SU-DHL-6 (cell line): ENCODE data around the gene ACAP3.

Experiments
- H2AFZ ChIP-seq: fragments of 200-600 bp; sonication (generic); 2 replicates; pipeline ENCODE4 v1.6.1; 2014; ENCODE audit warnings: low read depth, mild to moderate bottlenecking, moderate library complexity, mixed read lengths, antibody characterized with exemption, low read length; ENCODE audit not compliant: severe bottlenecking
- H3F3A ChIP-seq: fragments of 200-600 bp; shearing (Covaris generic); 2 replicates; pipeline ENCODE4 v1.6.0; 2016; ENCODE audit warnings: antibody characterized with exemption, mild to moderate bottlenecking; ENCODE audit not compliant: insufficient read depth
- H3K27ac ChIP-seq: fragments of 200-600 bp; sonication (generic); 2 replicates; pipeline ENCODE4 v1.5.1; 2016; ENCODE audit warnings: low read depth, mild to moderate bottlenecking, low read length, moderate library complexity, mixed read lengths
- H3K27me3 ChIP-seq: fragments of 200-600 bp; sonication (generic), shearing (Covaris generic); 2 replicates; pipeline ENCODE4 v1.6.0; 2014; ENCODE audit warnings: mild to moderate bottlenecking, low read length
- H3K36me3 ChIP-seq: fragments of 200-600 bp; sonication (generic); 2 replicates; pipeline ENCODE4 v1.6.1; 2014; ENCODE audit warnings: mild to moderate bottlenecking, low read length, mixed read lengths
- H3K4me2 ChIP-seq: fragments of 300-600, 200-600 bp; shearing (Covaris generic), sonication (generic); 2 replicates; pipeline ENCODE4 v1.6.0; 2014; ENCODE audit warnings: low read length, low read depth, mild to moderate bottlenecking; ENCODE audit not compliant: poor library complexity, severe bottlenecking
- H3K4me3 ChIP-seq: fragments of 200-600 bp; sonication (generic); 2 replicates; pipeline ENCODE4 v1.5.1; 2014; ENCODE audit warnings: antibody characterized with exemption, low read length, mild to moderate bottlenecking, mixed read lengths; ENCODE audit not compliant: insufficient read depth, poor library complexity, severe bottlenecking
- H3K79me2 ChIP-seq: fragments of 200-600 bp; sonication (generic); 2 replicates; pipeline ENCODE4 v1.6.1; 2014; ENCODE audit warnings: mild to moderate bottlenecking, low read length, moderate library complexity; ENCODE audit not compliant: insufficient read depth
- H3K9ac ChIP-seq: fragments of 200-600 bp; sonication (generic); 2 replicates; pipeline ENCODE4 v1.7.0; 2014; ENCODE audit warnings: mild to moderate bottlenecking, low read length
- H3K9me2 ChIP-seq: fragments of 200-600 bp; sonication (generic); replicated peaks from 2 replicates; pipeline ENCODE4 v1.6.1; 2014; ENCODE audit warnings: low read length; ENCODE audit not compliant: insufficient read depth
- H3K9me3 ChIP-seq: fragments of 200-600 bp; sonication (generic); 2 replicates; pipeline ENCODE4 v1.6.1; 2014; ENCODE audit warnings: low read length, mixed read lengths; ENCODE audit not compliant: insufficient read depth
- H4K20me1 ChIP-seq: fragments of 200-600 bp; sonication (generic); 2 replicates; pipeline ENCODE4 v1.6.1; 2014; ENCODE audit warnings: low read depth, mild to moderate bottlenecking, antibody characterized with exemption, low read length, moderate library complexity, mixed read lengths
- CTCF ChIP-seq: fragments of 200-600 bp; sonication (generic); IDR thresholded peaks from one replicate; pipeline ENCODE4 v1.5.1; 2017; ENCODE audit warnings: antibody characterized with exemption, mild to moderate bottlenecking, low read length, moderate library complexity; ENCODE audit not compliant: insufficient read depth, poor library complexity, severe bottlenecking
- EZH2phosphoT487 ChIP-seq: fragments of 200-600 bp; sonication (generic), shearing (Covaris generic); conservative IDR thresholded peaks from 2 replicates; pipeline ENCODE4 v1.6.1; 2018; ENCODE audit warnings: mild to moderate bottlenecking, antibody characterized with exemption, low read length, moderate library complexity, mixed read lengths

ACAP3 gene

DNA sequence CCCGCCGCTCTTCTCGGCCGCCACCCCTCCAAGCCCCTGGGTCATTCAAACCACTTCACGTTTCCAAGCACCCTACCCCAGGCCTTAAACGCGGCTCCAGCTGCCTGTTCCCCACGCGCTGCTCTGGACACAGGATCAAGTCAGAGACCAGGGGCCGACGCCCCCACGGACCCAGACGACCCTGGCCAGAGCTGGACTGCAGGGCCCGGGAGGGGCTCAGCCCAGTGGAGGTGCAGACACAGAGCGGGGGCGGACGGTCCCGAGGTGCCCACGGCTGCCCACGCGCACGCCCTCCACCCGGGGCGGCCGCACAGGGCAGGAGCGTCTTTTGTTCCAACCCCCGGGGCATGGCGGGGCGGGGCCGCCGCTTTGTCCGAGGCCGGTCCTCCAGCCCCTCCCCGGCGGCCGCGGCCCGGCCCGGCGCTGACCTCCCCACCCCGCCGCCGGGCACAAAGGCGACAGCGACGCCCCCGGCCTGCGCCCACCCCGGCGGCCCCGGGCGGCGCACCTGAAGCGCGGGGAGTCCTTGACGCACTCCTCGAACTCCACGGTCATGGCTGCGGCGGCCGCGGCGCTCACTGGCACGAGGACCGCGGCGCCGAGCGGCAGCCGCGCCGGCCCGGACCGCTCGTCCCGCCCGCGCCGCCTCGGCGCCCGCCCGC, 338 bp downstream of the ACAP3 start:
- Histone ChIP-seq H2AFZ (no peak overlapping the region), H3K4me2 (peak overlapping the region; percentile 81), H3K9me2 (no peaks in the 10 kb centered on the region), H3K9me3 (no peaks in the 10 kb centered on the region), H3K4me3 (peak overlapping the region; percentile 93), H3K36me3 (no peaks in the 10 kb centered on the region), H3K27me3 (no peaks in the 10 kb centered on the region), H3F3A (no peaks in the 10 kb centered on the region; the same call in 1 of the 2 replicates), H3K79me2 (peaks cover 12% of the 10 kb centered on the region), H3K9ac (peak overlapping the region; percentile 99), H3K27ac (peak overlapping the region; percentile 36; the same call in 1 of the 2 replicates), H4K20me1 (no peaks in the 10 kb centered on the region; the same call in 1 of the 2 replicates)
- no peak for TF ChIP-seq CTCF
- TF ChIP-seq EZH2phosphoT487: no peak

DNA sequence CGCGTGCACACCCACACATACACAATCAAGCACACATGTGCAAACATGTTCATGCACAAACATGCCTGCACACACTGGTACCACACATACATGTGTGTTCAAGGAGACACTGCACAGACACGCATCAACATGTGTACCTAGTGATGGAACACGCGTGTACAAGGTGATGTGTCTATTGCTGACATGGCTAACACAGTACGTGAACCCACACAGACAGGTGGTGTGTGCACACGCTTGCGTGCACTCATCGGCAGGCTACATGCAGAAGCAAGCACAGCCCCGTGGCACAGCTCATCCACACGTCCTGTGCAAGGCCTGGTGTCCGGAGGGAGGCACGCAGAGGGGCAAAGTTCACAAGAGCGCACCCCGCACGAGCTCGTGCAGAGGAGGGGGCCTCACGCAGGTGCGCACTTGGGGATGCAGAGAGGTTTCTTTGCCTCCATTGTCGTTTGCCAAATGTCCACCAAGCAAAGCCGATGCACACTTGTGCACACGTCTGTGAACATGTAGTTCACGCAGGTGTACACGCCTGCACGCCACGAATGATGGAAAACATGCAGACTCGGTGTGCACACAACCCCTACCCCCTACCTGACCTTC, 969 bp downstream of the ACAP3 start:
- no peak for TF ChIP-seq EZH2phosphoT487
- no peak for TF ChIP-seq CTCF
- Histone ChIP-seq H3K4me2 (peak overlapping the region; percentile 81), H3K36me3 (no peaks in the 10 kb centered on the region), H3K79me2 (peaks cover 12% of the 10 kb centered on the region), H3K27ac (peak overlapping the region; percentile 65), H3K4me3 (peak overlapping the region; percentile 93), H3K27me3 (no peaks in the 10 kb centered on the region), H3K9me3 (no peaks in the 10 kb centered on the region), H3F3A (no peaks in the 10 kb centered on the region; the same call in 1 of the 2 replicates), H2AFZ (no peak overlapping the region), H3K9me2 (no peaks in the 10 kb centered on the region), H3K9ac (peak overlapping the region; percentile 99), H4K20me1 (no peaks in the 10 kb centered on the region; the same call in 1 of the 2 replicates)

DNA sequence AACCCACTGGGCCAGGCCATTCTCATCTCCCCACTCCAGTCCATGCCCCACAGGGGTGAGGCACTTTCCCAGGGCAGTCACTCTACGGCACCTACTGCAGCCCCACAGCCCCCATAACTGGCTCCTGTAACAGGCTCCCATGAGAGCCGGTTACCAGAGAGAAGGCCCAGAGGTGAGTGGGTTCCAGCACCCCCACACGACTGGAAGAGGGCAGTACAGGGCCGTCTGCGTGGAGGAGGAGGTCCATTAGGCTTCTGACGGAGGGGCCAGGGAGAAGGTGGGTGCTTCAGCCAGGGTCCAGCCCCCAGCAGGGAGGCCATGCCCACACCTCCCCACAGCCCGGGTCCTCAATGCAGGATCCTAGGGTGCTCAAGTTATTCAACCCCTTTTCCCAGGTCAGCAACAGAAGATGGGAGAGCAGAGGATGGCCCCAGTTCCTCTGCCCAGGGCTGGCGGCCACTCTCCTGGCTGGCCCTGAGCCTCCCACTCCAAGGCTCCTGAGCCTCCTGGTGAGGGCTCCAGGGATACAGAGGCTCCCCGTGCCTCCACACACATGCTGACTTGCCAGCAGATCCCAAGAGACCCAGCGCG, 1.6 kb downstream of the ACAP3 start:
- H3K4me2 ChIP-seq: peak overlapping the region; percentile 81
- no peak for TF ChIP-seq EZH2phosphoT487
- peak; percentile 19 for TF ChIP-seq CTCF
- H3K9me3 ChIP-seq: no peaks in the 10 kb centered on the region
- H3K36me3 ChIP-seq: no peaks in the 10 kb centered on the region
- peak overlapping the region; percentile 99 for H3K9ac ChIP-seq
- H3K79me2 ChIP-seq: peaks cover 12% of the 10 kb centered on the region
- H3K27ac ChIP-seq: peak overlapping the region; percentile 65
- no peaks in the 10 kb centered on the region for H3K9me2 ChIP-seq
- no peaks in the 10 kb centered on the region; the same call in 1 of the 2 replicates for H4K20me1 ChIP-seq
- no peak overlapping the region for H2AFZ ChIP-seq
- no peaks in the 10 kb centered on the region for H3K27me3 ChIP-seq
- peak overlapping the region; percentile 93 for H3K4me3 ChIP-seq
- H3F3A ChIP-seq: no peaks in the 10 kb centered on the region; the same call in 1 of the 2 replicates
